Kidney (tissue), 14 donors: ENCODE measurements around the gene ALK. TPM values are rescaled to one million over a fixed set of nuclear protein-coding genes. Genes with fewer than 3 reads are reported as not detected.
A peak's percentile ranks its signal among the peaks of the same experiment; 100 is the strongest.

Source experiments
- DNase-seq, 5 donors: peaks; one replicate each; pipeline ENCODE4 v3.0.0-alpha.2; 2013 to 2020
- FAIRE-seq: peaks from 2 replicates; lab custom pipeline; 2012; peaks lifted over from hg19 to GRCh38; lab: Jason Lieb, UNC
- H3K27ac ChIP-seq, 2 donors: one replicate each; pipeline ENCODE4 v1.7.0; 2013; ENCODE audit warnings: low read depth in 2 of 2, low read length in 2 of 2, inconsistent platforms in 1 of 2
- H3K27me3 ChIP-seq: one replicate; pipeline ENCODE4 v1.7.1; 2013; ENCODE audit warnings: low read length, inconsistent platforms; ENCODE audit not compliant: control insufficient read depth, insufficient read depth
- H3K36me3 ChIP-seq, 3 donors: one replicate each; pipeline versions ENCODE4 v1.7.0 to v1.7.1; 2013; ENCODE audit warnings: low read length in 3 of 3, control low read depth in 1 of 3, inconsistent platforms in 1 of 3; ENCODE audit not compliant: insufficient read depth in 3 of 3, control insufficient read depth in 2 of 3
- H3K4me1 ChIP-seq, 3 donors: one replicate each; pipeline versions ENCODE4 v1.7.0 to v1.7.1; 2013; ENCODE audit warnings: low read length in 3 of 3, inconsistent platforms in 1 of 3, low read depth in 1 of 3; ENCODE audit not compliant: control insufficient read depth in 2 of 3, insufficient read depth in 2 of 3
- H3K4me3 ChIP-seq, 3 donors: one replicate each; pipeline versions ENCODE4 v1.7.0 to v1.8.1; 2013; ENCODE audit warnings: low read length in 3 of 3, control low read depth in 1 of 3, inconsistent platforms in 1 of 3
- H3K9ac ChIP-seq, 3 donors: one replicate each; pipeline versions ENCODE4 v1.7.0 to v1.7.1; 2013; ENCODE audit warnings: low read length in 3 of 3, control low read depth in 1 of 3, inconsistent platforms in 1 of 3
- H3K9me3 ChIP-seq, 3 donors: one replicate each; pipeline versions ENCODE4 v1.7.0 to v1.7.1; 2013; ENCODE audit warnings: low read length in 3 of 3, control low read depth in 1 of 3, inconsistent platforms in 1 of 3; ENCODE audit not compliant: control insufficient read depth in 2 of 3, insufficient read depth in 1 of 3
- CTCF ChIP-seq: IDR thresholded peaks from 3 replicates; pipeline ENCODE4 v1.5.1; 2012; ENCODE audit warnings: mild to moderate bottlenecking, moderate library complexity, borderline replicate concordance; ENCODE audit not compliant: insufficient read depth; ENCODE audit errors: extremely low read depth
- intact Hi-C: fragments of 100-400 bp; cut with DNase I; formaldehyde crosslinking; loops from one replicate; pipeline ENCODE4 v1.11.1; 2022
- polyA plus RNA-seq: library from polyadenylated mRNA; stranded (reverse); fragments of 350-450 nt; fragmentation: Illumina TruSeq; extraction: RNeasy Lipid Tissue Mini Kit (QIAGEN cat#74804); gene quantifications from one replicate; pipeline ENCODE4 v1.2.3, GENCODE V29; 2014; ENCODE audit warnings: low read depth, low replicate concordance; ENCODE audit not compliant: insufficient read depth
- total RNA-seq: library from RNA; stranded (reverse); fragmentation: NEBNext Ultra II Directional; extraction: Animal tissue kit (Norgen Biotek cat#: 25700); gene quantifications from one replicate; pipeline ENCODE4 v1.2.1, GENCODE V29; 2021
- donor health status: control.
- donor health status: control.
- donor health status: control.
- donor health status: control.
- donor health status: control.
- donor health status: DM: yes; HTN: yes; CAD: no.
- donor health status: Normal renal cell carcinoma (clear cell type).

ALK gene
- total and polyA plus RNA-seq, 2 donors from 2014 or later: 0.13 TPM; not detected in 1

DNA sequence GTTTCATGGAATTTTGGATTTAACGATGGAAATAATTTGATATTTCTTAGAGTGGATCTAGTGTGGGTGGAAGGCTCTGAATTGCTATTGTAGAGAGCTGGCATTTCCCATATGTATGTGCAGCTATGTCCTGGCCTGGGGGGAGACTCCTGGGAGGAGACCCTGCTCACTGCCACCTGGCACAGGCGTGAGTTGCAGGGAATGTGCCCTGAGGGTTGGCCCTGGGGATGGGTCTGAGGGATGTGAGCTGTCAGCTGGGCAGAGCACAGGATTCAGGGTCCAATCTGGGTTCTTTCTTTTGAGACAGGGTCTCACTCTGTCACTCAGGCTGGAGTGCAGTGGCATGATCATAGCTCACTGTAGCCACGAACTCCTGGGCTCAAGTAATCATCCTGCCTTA, 686.0 kb downstream of the ALK start:
- Histone ChIP-seq H3K9ac (no peak overlapping the region), H3K4me3 (no peak overlapping the region), H3K36me3 (no peaks in the 10 kb centered on the region), H3K27me3 (no peaks in the 10 kb centered on the region), H3K4me1 (no peaks in the 10 kb centered on the region), H3K9me3 (no peaks in the 10 kb centered on the region), H3K27ac (no peak overlapping the region)
- intact Hi-C loops: no loop called here
- TF ChIP-seq CTCF: no peak
- FAIRE-seq (no peak), DNase-seq (no peak)

DNA sequence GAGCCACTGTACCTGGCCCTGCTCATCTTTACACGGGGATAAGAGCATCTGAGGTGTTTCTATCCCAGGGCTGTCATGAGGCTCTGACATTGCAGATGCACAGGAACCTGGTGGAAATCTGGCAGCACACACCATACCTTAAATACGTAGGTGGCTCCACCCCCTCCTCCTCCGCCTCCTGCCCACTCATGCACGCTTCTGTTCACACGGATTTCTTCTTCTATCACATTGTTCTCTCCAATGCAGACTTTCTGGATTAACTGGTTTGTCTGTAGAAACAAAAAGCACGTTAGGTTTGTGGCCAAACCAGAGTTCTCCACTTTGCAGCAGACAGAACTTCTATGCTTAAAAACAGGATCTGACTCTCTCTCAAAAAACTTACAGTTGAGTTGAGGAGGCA, 688.0 kb downstream of the ALK start:
- Histone ChIP-seq H3K36me3 (no peaks in the 10 kb centered on the region), H3K4me1 (no peaks in the 10 kb centered on the region), H3K27me3 (no peaks in the 10 kb centered on the region), H3K9me3 (no peaks in the 10 kb centered on the region), H3K4me3 (no peak overlapping the region), H3K27ac (no peak overlapping the region), H3K9ac (no peak overlapping the region)
- FAIRE-seq (no peak), DNase-seq (peak in 3 of 5 donors; percentile 55 to 78 (median 75))
- TF ChIP-seq CTCF: no peak
- intact Hi-C loops: no loop called here

DNA sequence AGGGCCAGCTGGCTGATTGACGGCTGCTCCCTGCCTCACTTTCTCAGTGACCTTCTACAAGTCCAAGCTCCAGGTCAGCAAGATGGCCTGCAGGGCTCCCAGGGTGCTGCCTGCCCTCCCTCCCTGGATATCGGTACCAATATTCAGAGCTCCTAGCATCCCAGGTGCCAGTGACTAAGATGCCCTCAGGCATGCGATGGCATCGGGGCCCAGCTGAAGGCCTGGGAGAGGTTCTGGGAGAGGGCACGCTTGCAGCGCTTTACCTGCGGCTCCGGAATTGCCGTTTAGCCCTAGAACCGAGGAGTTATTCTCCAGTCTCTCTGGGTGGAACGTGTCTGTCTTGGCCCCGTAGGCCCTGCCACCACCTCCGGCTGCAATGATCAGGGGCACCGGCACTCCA, 689.3 kb downstream of the ALK start:
- no peak for DNase-seq
- H3K27ac ChIP-seq: no peak overlapping the region
- no peak overlapping the region for H3K4me3 ChIP-seq
- no peak overlapping the region for H3K9ac ChIP-seq
- no peak for FAIRE-seq
- no peaks in the 10 kb centered on the region for H3K36me3 ChIP-seq
- no peaks in the 10 kb centered on the region for H3K9me3 ChIP-seq
- intact Hi-C loops: no loop called here
- H3K27me3 ChIP-seq: no peaks in the 10 kb centered on the region
- no peak for TF ChIP-seq CTCF
- no peaks in the 10 kb centered on the region for H3K4me1 ChIP-seq

DNA sequence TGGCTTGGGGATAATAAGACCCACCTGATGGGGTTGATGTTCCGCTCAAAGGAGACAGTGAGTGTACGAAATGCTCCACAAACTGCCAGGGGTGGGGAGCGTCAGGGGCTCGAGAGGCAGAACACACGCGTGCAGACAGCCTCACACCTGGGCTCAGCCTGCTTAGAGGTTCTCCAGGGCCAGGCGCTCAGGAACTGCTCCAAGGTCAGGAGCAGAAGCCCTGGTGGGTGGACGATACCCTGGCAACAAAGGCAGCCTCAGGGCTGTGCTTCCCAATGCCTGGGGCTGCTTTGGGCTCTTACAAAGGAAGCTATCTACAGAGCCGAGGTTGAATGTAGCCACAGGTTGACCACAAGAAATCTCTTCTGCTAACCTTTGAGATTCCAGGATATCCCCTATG, 691.7 kb downstream of the ALK start:
- Histone ChIP-seq H3K27ac (no peak overlapping the region), H3K9ac (no peak overlapping the region), H3K36me3 (no peaks in the 10 kb centered on the region), H3K4me1 (no peaks in the 10 kb centered on the region), H3K4me3 (no peak overlapping the region), H3K9me3 (no peaks in the 10 kb centered on the region), H3K27me3 (no peaks in the 10 kb centered on the region)
- intact Hi-C loops: no loop called here
- TF ChIP-seq CTCF: no peak
- DNase-seq: no peak
- no peak for FAIRE-seq
